Measurements from ENCODE around the gene GADD45GIP1. TPM values are rescaled to one million over a fixed set of nuclear protein-coding genes. Genes with fewer than 3 reads are reported as not detected.
A peak's percentile ranks its signal among the peaks of the same experiment; 100 is the strongest.

Gene GADD45GIP1
- total RNA-seq, 6 experiments from 2014 or later = 7.7 to 29.3 (median 10.0) TPM

- Histone ChIP-seq H3K4me1 (peaks cover 0 to 33% (median 5%) of the 10 kb centered on the region in 4 donors), H3K4me3 (no peak overlapping the region), H3K36me3 (no peaks in the 10 kb centered on the region), H3K9me3 (no peaks in the 10 kb centered on the region), H3K27ac (no peak overlapping the region), H3K27me3 (no peaks in the 10 kb centered on the region)
- intact Hi-C loops (cut with DNase I) = no loop called here
- WGBS (ENCODE audit: insufficient coverage, low coverage, low lambda C conversion rate, missing lambda C conversion rate) = no CpG with 5 or more reads among the region's 15 CpGs
- no peak for DNase-seq
- ATAC-seq = no peak
- TF ChIP-seq POLR2A (IDR thresholded peaks at IDR 0.05) (no peak), CTCF (IDR thresholded peaks at IDR 0.05) (no peak)
These were observed 46.1 kb upstream of the GADD45GIP1 start for GRCh38 chr19:13003081-13003480.

DNA sequence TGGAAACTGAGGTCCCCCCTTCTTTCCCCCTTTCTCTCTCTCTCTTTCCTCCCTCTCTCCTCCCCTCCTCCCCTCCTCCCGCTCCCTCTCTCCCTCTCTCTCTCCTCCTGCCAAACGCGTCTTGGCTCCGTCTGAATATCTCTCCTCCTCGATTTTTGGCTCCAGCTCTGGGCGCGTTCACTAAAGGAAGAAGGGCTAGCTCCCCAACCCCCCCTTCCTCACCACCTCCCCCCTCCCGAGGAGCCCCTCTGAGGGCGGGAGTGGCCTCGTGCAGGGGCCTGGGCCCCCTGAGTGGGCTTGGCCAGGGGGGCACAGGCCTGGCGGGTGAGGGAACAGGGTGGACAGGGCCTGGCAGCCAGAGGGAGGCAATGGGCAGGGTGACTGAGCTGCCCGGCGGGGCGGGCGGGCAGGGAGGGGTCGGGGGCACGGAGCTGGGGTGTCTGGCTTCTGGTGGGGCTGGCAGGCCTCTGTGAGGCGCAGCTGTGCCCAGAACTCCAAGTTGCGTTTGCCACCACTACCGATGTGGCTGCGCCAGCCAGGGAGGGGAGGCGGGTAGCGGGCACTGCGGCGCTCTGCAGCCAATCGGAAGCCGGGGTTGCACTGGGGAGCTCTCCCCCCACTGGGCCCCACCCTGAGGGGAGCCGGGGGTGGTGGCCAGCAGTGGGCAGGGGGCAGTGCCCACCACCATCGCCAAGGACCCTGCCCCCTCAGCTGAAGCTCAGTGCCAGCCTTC, 45.3 kb upstream of the GADD45GIP1 start:
- ATAC-seq (peak; percentile 43 to 77 (median 60)), DNase-seq (peak in 1 of 3 donors; percentile 76)
- peak overlapping the region in 2 of 3 donors; percentile 11 to 40 for H3K4me3 ChIP-seq
- H3K27ac ChIP-seq = peak overlapping the region; percentile 7 to 47 (median 31)
- no peaks in the 10 kb centered on the region for H3K9me3 ChIP-seq
- intact Hi-C loops (cut with DNase I) = no loop called here
- 19% methylated on average over 6 of the region's 29 CpGs for WGBS (ENCODE audit: insufficient coverage, low coverage, low lambda C conversion rate, missing lambda C conversion rate)
- H3K36me3 ChIP-seq = no peaks in the 10 kb centered on the region
- no peaks in the 10 kb centered on the region for H3K27me3 ChIP-seq
- no peak for TF ChIP-seq POLR2A (IDR thresholded peaks at IDR 0.05)
- TF ChIP-seq CTCF (IDR thresholded peaks at IDR 0.05) = no peak
- H3K4me1 ChIP-seq = peaks cover 0 to 27% (median 1%) of the 10 kb centered on the region in 4 donors

DNA sequence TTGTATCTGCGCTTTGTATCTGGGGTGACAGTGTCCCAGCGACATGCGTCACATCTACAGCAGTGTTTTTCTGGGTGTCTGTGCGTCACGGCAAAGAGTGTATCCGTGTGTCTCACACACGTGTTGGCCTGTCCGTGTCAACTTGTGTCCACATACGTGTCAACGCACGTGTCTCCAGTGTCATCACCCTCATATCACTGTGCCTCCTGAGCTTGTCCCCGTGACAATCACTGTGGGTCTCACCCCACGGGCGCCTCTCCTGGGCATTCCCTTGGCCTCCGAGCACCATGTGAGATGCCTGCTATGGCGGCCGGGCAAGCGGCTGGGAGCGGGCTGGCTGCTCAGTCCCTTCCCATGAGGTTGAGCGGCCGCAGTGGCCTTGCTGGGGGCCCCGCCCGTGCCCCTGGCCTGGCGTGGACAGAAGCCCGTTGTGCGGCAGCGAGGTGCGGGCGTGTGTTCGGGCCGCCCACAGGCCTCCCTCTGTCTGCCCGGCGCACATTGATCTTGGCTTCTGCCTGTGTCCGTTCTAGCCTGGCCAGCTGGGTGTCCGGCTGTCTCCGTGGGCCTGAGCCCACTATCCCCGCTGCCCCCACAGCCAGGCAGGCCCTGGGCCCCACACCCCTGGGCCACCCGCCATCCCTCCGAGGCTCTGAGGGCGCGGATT, 44.6 kb upstream of the GADD45GIP1 start:
- DNase-seq (peak in 1 of 3 donors; percentile 76), ATAC-seq (peak; percentile 60 to 84 (median 72))
- peak overlapping the region in 2 of 3 donors; percentile 11 to 40 for H3K4me3 ChIP-seq
- TF ChIP-seq POLR2A (IDR thresholded peaks at IDR 0.05) (no peak), CTCF (IDR thresholded peaks at IDR 0.05) (no peak)
- intact Hi-C loops (cut with DNase I) = no loop called here
- H3K9me3 ChIP-seq = no peaks in the 10 kb centered on the region
- H3K36me3 ChIP-seq = no peaks in the 10 kb centered on the region
- no peaks in the 10 kb centered on the region for H3K27me3 ChIP-seq
- H3K27ac ChIP-seq = peak overlapping the region; percentile 7 to 47 (median 31)
- 78% methylated on average over 6 of the region's 41 CpGs for WGBS (ENCODE audit: insufficient coverage, low coverage, low lambda C conversion rate, missing lambda C conversion rate)
- peaks cover 0 to 29% (median 2%) of the 10 kb centered on the region in 4 donors for H3K4me1 ChIP-seq

- intact Hi-C loops (cut with DNase I) = no loop called here
- no peaks in the 10 kb centered on the region for H3K36me3 ChIP-seq
- DNase-seq (no peak), ATAC-seq (no peak)
- 97% methylated on average over 10 of the region's 19 CpGs for WGBS (ENCODE audit: insufficient coverage, low coverage, low lambda C conversion rate, missing lambda C conversion rate)
- peaks cover 0 to 28% (median 3%) of the 10 kb centered on the region in 4 donors for H3K4me1 ChIP-seq
- TF ChIP-seq POLR2A (IDR thresholded peaks at IDR 0.05) = no peak
- no peak for TF ChIP-seq CTCF (IDR thresholded peaks at IDR 0.05)
- H3K4me3 ChIP-seq = no peak overlapping the region
- H3K27ac ChIP-seq = no peak overlapping the region
- H3K9me3 ChIP-seq = no peaks in the 10 kb centered on the region
- no peaks in the 10 kb centered on the region for H3K27me3 ChIP-seq
These were observed 44.1 kb upstream of the GADD45GIP1 start for GRCh38 chr19:13001166-13001501.

Data from right lobe of liver (tissue), 6 donors.